ENCODE measurements around the gene TEX29. TPM values are rescaled to one million over a fixed set of nuclear protein-coding genes. Genes with fewer than 3 reads are reported as not detected.

Gene TEX29
- total RNA-seq, 2 donors from 2014 or later = 0.52 TPM; not detected in 1

DNA sequence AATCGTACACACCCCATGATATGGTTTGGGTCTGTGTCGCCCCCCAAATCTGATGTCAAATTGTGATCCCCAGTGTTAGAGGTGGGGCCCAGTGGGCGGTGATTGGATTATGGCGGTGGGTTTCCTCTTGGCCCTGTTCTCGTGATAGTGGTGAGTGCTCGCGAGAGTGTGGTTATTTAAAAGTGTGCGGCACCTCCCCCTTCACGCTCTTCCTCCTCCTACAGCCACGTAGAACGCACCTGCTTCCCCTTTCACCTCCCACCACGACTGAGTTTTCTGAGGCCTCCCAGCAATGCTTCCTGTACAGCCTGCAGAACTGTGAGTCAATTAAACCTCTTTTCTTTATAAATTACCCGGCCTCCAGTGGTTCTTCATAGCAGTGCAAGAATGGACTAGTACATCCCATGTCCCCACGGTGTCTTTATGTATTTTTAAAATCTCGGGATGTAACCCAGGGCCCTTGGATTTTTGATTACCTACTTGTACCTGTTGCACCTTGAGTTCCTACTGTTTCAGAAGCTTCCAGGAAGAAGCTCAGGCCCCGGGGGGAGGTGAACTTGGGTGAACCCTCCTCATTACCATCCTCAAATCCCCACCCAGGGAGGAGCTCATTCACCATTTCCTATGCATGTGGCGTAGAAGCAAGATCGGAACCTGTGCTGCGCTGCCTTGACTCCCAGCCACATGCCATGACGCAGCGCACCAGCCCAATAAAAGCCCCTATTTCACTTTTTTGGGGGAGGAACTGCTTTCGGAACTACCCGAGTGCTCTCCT lies 52.4 kb downstream of the TEX29 start:
- DNase-seq = no peak
- no peaks in the 10 kb centered on the region for H3K9me3 ChIP-seq
- no peaks in the 10 kb centered on the region for H3K4me1 ChIP-seq
- intact Hi-C loops (cut with DNase I) = no loop called here
- no peak overlapping the region for H3K27ac ChIP-seq
- no peaks in the 10 kb centered on the region for H3K27me3 ChIP-seq
- no peak overlapping the region for H3K9ac ChIP-seq (ENCODE audit: low read depth in 2 of 2, low read length in 2 of 2)
- H3K4me3 ChIP-seq = no peak overlapping the region
- H3K36me3 ChIP-seq = no peaks in the 10 kb centered on the region
- no peak for TF ChIP-seq CTCF (IDR thresholded peaks at IDR 0.05)

GRCh38 chr13:111373486-111373885 lies 53.0 kb downstream of the TEX29 start:
- Histone ChIP-seq H3K27me3 (no peaks in the 10 kb centered on the region), H3K4me3 (no peak overlapping the region), H3K9ac (ENCODE audit: low read depth in 2 of 2, low read length in 2 of 2) (no peak overlapping the region), H3K27ac (no peak overlapping the region), H3K9me3 (no peaks in the 10 kb centered on the region), H3K36me3 (no peaks in the 10 kb centered on the region), H3K4me1 (no peaks in the 10 kb centered on the region)
- TF ChIP-seq CTCF (IDR thresholded peaks at IDR 0.05) = no peak
- intact Hi-C loops (cut with DNase I) = no loop called here
- DNase-seq = no peak

DNA sequence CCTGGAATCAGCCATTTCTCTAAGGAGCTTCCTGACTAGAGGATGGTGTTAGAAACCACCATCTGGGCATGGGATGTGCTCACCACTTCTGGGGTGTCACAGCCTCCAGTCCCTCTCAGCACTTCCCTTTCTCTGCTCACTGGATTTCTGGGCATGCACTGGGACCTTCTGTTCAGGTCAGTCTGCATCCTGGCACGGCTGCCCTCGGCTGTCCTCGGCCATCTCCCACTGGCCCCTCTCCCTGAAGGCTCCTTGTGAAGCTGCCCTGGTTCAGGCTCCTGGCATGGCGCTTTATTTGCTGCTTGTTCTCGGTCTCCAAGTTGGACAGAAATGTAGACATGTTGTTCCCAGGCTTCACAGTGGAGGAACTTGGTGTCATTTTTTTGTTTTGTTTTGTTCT lies 60.0 kb downstream of the TEX29 start:
- H3K27ac ChIP-seq = no peak overlapping the region
- H3K4me3 ChIP-seq = no peak overlapping the region
- no peaks in the 10 kb centered on the region for H3K36me3 ChIP-seq
- no peak for DNase-seq
- no peak for TF ChIP-seq CTCF (IDR thresholded peaks at IDR 0.05)
- no peaks in the 10 kb centered on the region for H3K27me3 ChIP-seq
- H3K9ac ChIP-seq (ENCODE audit: low read depth in 2 of 2, low read length in 2 of 2) = no peak overlapping the region
- no peaks in the 10 kb centered on the region for H3K4me1 ChIP-seq
- intact Hi-C loops (cut with DNase I) = no loop called here
- no peaks in the 10 kb centered on the region for H3K9me3 ChIP-seq

DNA sequence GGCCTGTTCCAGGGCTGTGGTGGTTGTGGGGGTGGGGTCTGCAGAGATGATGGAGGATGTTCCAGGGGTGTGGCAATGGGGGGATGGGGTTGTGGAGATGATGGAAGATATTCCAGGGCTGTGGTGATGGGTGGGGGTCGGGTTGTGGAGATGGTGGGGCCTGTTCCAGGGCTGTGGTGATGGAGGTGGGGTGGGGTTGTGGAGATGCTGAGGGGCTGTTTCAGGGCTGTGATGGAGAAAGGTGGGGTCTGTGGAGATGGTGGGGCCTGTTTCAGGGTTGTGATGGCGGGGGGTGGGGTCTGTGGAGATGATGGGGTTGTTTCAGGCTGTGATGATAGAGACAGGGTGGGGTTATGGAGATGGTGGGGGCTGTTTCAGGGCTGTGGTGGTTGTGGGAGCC lies 62.0 kb downstream of the TEX29 start:
- no peak for DNase-seq
- no peak for TF ChIP-seq CTCF (IDR thresholded peaks at IDR 0.05)
- no peak overlapping the region for H3K27ac ChIP-seq
- H3K36me3 ChIP-seq = no peaks in the 10 kb centered on the region
- intact Hi-C loops (cut with DNase I) = no loop called here
- H3K4me1 ChIP-seq = no peaks in the 10 kb centered on the region
- H3K27me3 ChIP-seq = no peaks in the 10 kb centered on the region
- H3K9ac ChIP-seq (ENCODE audit: low read depth in 2 of 2, low read length in 2 of 2) = no peak overlapping the region
- no peak overlapping the region for H3K4me3 ChIP-seq
- no peaks in the 10 kb centered on the region for H3K9me3 ChIP-seq

GRCh38 chr13:111382877-111383276 lies 62.4 kb downstream of the TEX29 start:
- Histone ChIP-seq H3K9ac (ENCODE audit: low read depth in 2 of 2, low read length in 2 of 2) (no peak overlapping the region), H3K27ac (no peak overlapping the region), H3K36me3 (no peaks in the 10 kb centered on the region), H3K4me1 (no peaks in the 10 kb centered on the region), H3K4me3 (no peak overlapping the region), H3K27me3 (no peaks in the 10 kb centered on the region), H3K9me3 (no peaks in the 10 kb centered on the region)
- intact Hi-C loops (cut with DNase I) = no loop called here
- no peak for DNase-seq
- TF ChIP-seq CTCF (IDR thresholded peaks at IDR 0.05) = no peak
